CD4-positive, alpha-beta T cell treated with Interleukin-4 for 1 hour (primary cell): Measurements from ENCODE around the gene CTIF.

Experiments used
- DNase-seq, 2 donors: peaks; one replicate each; pipeline ENCODE4 v3.0.0-alpha.2; 2020 to 2022

CTIF gene

GRCh38 chr18:48827291-48828193 lies 288.7 kb downstream of the CTIF start:
- no peak for DNase-seq

DNA sequence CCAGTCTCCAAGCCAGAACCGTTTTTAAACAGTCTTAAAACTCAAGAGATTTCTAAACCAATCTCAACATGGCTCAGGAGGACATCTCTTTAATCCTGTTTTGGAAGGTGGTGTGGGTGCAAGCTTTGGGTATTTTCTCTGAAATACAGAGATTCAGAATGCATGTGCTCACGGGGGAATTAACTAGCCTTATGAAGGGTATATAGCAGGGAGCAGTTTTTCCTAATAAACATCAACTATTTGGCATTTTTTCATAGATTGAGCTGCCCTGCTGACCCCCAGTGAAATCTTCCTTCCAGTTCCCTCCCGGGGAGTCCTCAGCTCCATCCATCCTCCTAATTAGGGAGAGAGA lies 289.3 kb downstream of the CTIF start:
- DNase-seq, result no peak

- DNase-seq, result peak in 1 of 2 donors; percentile 2
These were observed 290.0 kb downstream of the CTIF start for GRCh38 chr18:48828691-48829442.

DNA sequence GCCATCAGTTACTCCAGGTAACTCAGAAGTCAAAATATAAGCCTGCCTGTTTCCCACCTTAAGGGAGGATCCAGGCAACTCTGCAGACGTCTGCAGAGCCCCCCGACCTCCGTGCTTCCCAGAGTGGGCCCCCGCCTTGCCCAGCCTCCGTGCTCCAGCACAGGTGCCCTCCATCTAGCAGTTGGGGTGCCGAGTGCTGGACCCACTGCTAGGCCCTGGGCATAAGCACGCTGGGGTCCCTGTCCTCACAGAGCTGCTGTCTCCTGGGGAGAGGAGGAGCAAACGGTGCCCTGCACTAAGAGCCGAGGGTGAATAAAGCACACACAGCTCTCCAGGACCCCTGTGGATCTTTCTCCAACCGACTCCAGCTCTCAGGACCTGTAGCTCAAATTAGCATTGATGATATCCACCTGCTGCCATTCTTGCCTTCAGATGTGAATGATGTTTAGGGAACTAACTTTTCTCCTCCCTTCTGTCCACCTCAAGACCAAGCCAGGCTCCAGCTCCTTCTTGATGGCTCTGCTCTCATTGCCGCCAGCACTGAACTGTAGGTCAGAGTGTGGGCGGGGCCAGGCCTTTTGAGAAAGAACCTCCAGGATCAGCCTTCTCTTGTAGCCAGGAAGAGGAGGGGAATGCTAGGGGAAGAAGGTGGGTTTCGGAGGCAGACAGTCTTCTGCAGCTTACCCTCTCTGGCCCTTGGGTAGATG lies 290.8 kb downstream of the CTIF start:
- peak in 1 of 2 donors; percentile 6 for DNase-seq

DNA sequence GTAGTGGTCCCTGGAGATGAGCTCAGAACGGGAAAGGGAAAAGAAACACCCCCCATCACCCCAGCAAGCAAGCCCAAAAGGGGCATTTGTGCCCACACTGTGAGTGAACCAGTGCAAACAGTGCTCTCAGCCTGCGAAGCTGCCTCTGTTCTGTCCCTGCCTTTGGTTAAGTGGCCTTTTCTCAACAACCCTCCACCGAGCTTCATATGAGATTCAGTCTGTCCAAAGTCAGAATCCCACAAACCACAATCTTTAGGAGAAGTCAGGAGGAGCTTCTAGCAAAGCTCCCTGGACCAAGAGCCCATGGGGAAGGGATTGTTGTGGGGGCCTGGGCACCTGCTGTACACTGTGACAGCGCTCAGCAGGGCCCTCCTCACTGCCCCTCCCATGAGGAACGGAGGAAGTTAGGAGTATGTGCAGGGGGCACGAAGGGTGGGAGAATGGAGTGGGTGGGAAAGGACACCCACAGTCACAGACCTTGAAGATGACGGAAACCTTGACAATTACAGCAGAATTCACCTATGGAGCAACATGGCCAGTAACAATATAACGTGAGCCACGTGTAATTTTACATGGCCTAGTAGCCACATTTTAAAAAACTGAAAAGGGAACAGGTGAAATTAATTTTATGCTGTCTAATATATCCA lies 292.4 kb downstream of the CTIF start:
- no peak for DNase-seq

DNA sequence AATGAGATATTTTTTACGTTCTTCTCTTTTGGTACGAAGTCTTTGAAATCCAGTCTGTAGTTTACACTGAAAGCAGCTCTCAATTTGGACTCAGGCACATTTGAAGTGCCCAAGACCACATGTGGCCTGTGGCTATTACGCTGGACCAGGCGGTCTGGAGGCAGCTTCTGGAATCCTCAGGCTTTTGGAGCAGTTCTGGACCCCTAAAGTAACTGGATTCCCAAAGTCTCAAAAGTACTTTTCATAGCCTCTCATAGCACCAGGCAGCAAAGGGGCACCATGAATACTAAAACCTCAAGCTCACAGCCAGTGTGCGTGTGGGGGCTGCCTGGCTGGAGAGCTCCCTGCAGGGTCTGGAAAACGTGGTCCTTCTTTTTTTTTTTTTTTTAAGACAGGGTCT lies 293.0 kb downstream of the CTIF start:
- peak in 1 of 2 donors; percentile 2 for DNase-seq

DNA sequence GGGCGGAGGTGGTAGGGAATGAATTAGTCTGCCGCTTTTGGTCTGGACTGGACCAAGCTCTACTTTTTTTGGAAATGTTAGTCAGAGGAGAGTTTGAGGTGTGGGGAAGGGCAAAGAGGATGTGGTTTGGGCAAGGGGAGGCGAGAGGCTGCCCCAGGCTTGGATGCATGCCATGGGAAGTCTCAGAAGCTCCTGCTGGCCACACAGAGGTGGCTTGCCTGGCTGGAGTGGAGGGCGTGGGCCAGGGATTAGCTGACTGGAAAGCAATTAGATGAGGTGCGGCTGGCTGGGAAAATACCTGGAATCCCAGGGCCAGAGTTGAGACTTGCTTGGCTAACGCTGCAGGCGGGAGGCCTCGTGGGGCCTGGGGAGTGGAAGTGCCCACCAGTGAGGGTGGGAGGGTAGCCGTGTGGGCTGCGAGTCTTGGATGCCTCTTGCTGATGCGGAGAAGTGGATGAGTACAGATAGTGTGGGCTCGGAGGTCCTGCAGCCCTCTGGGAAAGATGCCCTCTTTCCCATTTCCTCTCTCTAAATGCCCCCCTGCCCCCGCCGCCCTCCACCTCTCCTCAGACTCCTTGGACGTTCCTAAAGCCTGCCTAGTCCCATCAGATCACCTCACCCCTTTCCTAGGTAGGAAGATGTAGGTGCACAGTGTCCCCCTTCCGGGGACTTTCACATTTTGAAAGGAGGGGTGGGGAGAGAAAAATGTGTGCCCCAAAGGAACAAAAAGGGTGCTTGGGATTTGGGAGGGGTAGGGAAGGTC lies 294.3 kb downstream of the CTIF start:
- DNase-seq, result peak; percentile 35 to 52

DNA sequence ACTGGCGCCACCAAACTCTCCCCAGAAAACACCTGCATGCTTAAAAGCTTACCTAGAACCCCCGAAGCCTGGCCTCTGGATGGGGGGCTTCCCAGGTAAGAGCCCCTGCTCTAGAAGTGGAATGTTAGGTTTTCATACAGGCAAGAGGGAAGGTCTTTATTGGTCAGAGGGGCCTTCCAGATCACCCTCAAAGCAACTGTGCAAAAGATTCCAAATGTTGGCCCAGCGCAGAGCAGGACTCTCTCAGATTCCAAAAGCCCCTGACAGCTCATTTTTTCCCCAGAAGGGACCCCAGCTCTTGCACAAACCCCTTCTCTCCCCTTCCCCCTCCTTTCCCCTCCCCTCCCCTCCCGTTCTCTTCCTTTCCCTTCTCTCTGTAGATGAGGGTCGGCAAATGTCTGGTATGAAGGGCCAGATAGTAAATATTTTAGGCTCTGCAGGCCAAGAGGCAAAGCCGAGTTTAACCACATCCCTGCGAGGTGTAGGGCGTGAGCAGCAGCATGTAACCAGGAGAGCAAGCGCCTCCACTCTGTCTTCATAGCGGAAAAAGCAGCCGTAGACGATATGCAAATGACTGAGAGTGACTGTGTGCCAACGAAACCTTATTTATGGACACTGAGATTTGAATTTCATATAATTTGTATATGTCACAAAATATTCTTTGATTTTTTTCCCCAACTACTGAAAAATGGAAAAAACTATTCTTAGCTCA lies 295.0 kb downstream of the CTIF start:
- peak; percentile 70 to 74 for DNase-seq

DNA sequence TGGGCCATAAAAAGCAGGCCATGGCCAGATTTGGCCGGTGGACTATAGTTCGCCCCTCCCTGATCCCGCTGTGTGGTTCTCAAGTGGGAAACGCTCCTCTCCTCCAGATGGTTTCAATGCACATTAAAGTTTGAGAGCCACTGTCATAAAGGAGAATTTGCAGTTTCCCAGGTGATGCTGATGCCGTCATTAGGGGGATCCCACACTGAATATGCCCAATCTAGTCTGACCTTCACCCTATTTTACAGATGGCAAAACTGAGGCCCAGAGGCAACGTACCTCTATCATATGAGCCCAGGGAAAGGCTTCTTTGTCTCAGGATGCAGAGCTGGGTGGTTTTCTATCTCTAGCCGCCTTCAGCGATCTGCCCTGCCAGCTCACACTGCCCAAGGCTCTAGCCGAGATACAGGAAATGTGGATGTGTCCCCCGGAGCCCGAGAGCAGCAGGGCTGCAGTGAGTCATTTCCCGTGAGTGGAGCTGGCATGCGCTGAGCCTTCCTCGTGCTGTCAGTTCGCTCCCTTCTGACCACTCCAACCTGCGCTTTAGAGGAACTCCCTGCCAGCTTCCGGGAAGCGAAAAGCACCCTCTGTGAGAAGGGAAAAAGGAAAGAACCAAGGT lies 295.7 kb downstream of the CTIF start:
- peak; percentile 77 to 85 for DNase-seq

GRCh38 chr18:48835119-48835518 lies 296.3 kb downstream of the CTIF start:
- DNase-seq, result peak in 1 of 2 donors; percentile 16

DNA sequence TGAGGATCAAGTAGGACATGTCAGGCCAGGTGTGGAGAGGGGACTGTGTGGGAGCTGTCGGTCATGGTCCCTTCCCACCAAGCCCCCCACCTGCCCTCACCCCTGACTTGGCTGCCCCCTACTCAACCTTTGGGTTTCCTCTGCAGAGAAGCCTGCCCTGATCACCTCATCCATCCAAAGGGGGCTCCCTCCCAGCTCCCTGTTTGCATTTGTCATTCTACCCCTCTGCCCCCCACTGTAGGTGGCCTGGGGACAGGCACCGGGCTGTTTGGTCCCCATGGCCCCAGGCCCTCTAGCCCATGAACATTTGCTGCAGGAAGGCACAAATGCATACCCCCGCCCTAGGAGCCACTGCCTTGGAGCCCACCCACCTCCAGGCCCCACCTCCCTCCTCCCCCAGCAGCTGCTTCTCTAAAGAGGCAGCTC lies 296.9 kb downstream of the CTIF start:
- DNase-seq, result peak in 1 of 2 donors; percentile 9

DNA sequence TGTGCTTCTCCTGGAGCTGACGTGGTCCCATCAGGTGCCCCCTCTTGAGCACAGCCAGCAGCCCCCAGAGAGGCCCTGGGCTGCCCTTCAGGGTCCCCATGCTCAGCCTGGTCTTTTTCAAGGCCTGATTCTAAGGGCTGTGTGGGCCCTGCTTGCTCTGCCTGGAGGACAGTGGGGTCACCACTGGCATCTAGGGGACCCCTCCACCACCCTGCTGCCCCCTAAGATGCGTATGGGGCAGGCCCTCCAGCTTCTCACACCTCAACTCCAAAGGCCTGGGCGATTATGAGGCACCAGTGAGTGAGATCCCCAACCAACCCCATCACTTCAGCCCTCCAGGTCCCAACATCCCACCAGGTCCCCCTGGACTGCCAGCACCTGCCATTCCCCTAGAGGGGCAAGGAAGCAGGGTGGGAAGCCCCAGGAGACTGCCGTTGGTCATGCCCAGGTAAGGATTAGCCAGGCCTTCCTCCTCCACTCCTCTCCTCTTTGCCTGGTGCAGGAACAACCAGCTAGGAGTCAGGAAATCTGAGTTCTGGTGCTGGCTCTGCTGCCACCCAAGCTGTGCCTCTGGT lies 297.5 kb downstream of the CTIF start:
- DNase-seq, result peak in 1 of 2 donors; percentile 2

- DNase-seq, result peak in 1 of 2 donors; percentile 23
These were observed 298.2 kb downstream of the CTIF start for GRCh38 chr18:48836806-48837615.

DNA sequence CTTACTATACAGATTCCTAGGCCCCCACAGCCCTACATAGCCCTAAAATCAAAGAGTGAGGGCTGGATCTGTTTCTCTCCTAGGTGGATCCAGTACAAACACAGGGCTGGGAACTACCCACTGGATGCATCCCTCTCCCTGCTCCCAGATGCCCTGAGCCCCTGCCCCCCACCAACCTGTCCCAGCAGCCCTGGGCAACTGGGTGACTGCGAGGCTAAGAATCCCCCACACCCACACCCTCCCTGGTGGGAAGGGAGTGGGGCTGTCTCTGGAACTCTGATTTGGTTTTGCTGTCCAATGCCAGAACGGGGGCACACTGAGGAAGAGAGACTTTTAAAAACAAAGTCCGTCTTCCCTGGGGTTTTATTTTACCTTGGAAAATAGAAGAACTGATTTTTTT lies 298.8 kb downstream of the CTIF start:
- no peak for DNase-seq

GRCh38 chr18:48838166-48838775 lies 299.4 kb downstream of the CTIF start:
- DNase-seq, result no peak

- DNase-seq, result peak; percentile 37 to 49
These were observed 300.3 kb downstream of the CTIF start for GRCh38 chr18:48838921-48839818.

DNA sequence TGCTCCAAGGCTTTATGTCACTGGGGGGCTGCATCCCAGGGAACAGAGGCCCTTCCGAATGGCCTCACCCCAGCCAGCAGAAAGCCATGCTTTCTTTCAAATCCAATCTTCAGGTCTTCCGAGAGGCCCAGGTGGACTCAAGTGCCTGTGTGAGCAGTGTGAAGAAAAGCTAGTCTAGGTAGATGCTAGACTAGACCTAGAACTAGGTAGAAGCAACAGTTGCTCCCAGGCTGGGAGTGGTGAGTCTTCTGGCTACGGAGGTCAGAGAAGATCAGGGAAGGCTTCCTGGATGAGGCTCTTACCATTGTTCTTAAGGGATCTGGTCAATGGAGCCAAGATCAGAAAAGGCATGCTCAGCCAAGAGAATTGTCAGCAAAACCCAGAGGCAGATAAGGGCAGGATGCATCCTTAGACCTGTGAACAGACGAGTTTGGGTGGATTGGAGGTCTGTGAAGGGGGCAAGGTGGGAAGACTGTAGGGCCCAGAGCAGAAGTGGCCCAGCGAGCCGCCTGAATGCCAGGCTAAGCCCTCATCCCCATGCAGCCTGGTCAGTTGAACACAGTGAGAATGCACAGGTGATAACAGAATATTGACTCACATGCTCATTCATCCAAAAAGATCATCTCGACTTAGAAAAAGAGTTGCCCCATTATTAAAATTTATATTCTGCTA lies 301.1 kb downstream of the CTIF start:
- no peak for DNase-seq
